DOHH2 (cell line): ENCODE data around the gene PSME2.
"Not testable (repeated sequence)": the region's sequence is repeated elsewhere in the genome, so short reads cannot be mapped to it uniquely, and the experiment has no call there.

Experiments
- H3F3A ChIP-seq: fragments of 200-600 bp; sonication (generic), shearing (Covaris generic); 2 replicates; pipeline ENCODE4 v1.6.0; 2016; ENCODE audit warnings: antibody characterized with exemption, mild to moderate bottlenecking; ENCODE audit not compliant: control insufficient read depth, insufficient read depth
- H3K27ac ChIP-seq: fragments of 200-600 bp; sonication (generic); 2 replicates; pipeline ENCODE4 v1.5.1; 2014; ENCODE audit warnings: low read depth, mild to moderate bottlenecking, low read length, moderate library complexity
- H3K27me3 ChIP-seq: fragments of 200-600 bp; sonication (generic); 2 replicates; pipeline ENCODE4 v1.6.1; 2014; ENCODE audit warnings: mild to moderate bottlenecking, low read length, mixed read lengths; ENCODE audit not compliant: control insufficient read depth
- H3K36me3 ChIP-seq: fragments of 200-600 bp; sonication (generic); 2 replicates; pipeline ENCODE4 v1.6.1; 2014; ENCODE audit warnings: mild to moderate bottlenecking, low read length, moderate library complexity, mixed read lengths; ENCODE audit not compliant: control insufficient read depth
- H3K4me1 ChIP-seq: fragments of 200-600 bp; sonication (generic); 2 replicates; pipeline ENCODE4 v1.6.1; 2014; ENCODE audit warnings: mild to moderate bottlenecking, low read length, mixed read lengths; ENCODE audit not compliant: control insufficient read depth
- H3K4me2 ChIP-seq: fragments of 200-600 bp; sonication (generic); 2 replicates; pipeline ENCODE4 v1.6.0; 2014; ENCODE audit warnings: mild to moderate bottlenecking, low read length, moderate library complexity
- H3K4me3 ChIP-seq: fragments of 200-600 bp; sonication (generic); 2 replicates; pipeline ENCODE4 v1.5.1; 2014; ENCODE audit warnings: mild to moderate bottlenecking, low read length, mixed read lengths
- H3K79me2 ChIP-seq: fragments of 200-600 bp; sonication (generic); 2 replicates; pipeline ENCODE4 v1.6.1; 2014; ENCODE audit warnings: mild to moderate bottlenecking, low read length, mixed read lengths; ENCODE audit not compliant: control insufficient read depth
- H3K9me2 ChIP-seq: fragments of 200-600 bp; sonication (generic); replicated peaks from 2 replicates; pipeline ENCODE4 v1.6.1; 2014; ENCODE audit warnings: mild to moderate bottlenecking, low read length, mixed read lengths; ENCODE audit not compliant: control insufficient read depth
- H3K9me3 ChIP-seq: fragments of 200-600 bp; sonication (generic); 2 replicates; pipeline ENCODE4 v1.6.1; 2014; ENCODE audit warnings: antibody characterized with exemption, low read length, mixed read lengths; ENCODE audit not compliant: control insufficient read depth, insufficient read depth
- H4K20me1 ChIP-seq: fragments of 200-600 bp; sonication (generic); 2 replicates; pipeline ENCODE4 v1.6.0; 2014; ENCODE audit warnings: low read depth, mild to moderate bottlenecking, antibody characterized with exemption, low read length, moderate library complexity; ENCODE audit not compliant: control insufficient read depth, insufficient read depth
- CTCF ChIP-seq: fragments of 200-600 bp; sonication (generic); IDR thresholded peaks from one replicate; pipeline ENCODE4 v1.5.1; 2014; ENCODE audit warnings: antibody characterized with exemption, mild to moderate bottlenecking, low read depth, low read length; ENCODE audit not compliant: poor library complexity, severe bottlenecking
- EZH2phosphoT487 ChIP-seq: fragments of 200-600 bp; sonication (generic); IDR thresholded peaks from 2 replicates; pipeline ENCODE4 v1.6.1; 2017; ENCODE audit warnings: borderline replicate concordance, mild to moderate bottlenecking, antibody characterized with exemption, low read length, moderate library complexity, mixed read lengths

Gene PSME2

DNA sequence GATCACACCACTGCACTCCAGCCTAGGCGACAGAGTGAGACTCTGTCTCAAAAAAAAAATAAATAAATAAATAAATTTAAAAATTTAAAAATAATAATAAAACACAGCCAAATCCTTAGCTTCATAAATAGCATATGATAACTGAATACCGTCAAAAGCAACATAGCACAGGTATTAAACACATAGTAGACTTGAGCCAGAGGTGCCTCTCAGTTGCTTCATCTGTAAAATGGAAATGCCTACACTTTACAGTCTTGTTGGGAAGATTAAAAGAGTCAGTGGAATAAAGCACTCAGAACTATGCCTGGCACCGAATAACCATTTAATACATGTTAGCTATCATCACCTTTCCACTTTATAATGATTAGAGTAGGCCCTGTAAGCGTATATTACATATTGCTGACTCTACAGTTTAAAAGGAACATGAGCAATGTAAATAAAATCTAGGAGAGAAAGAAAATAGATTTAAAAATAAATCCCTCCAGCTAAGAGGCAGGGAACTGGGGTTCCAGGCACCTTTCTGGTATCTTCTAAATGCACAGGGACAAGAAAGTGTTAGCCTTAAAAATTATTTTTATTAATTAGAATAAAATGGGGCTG lies 39.6 kb downstream of the PSME2 start:
- TF ChIP-seq CTCF (no peak), EZH2phosphoT487 (no peak)
- H3K36me3 ChIP-seq, result peaks cover 13% of the 10 kb centered on the region; the same call in 1 of the 2 replicates
- peaks cover 11% of the 10 kb centered on the region for H3F3A ChIP-seq
- H3K4me3 ChIP-seq, result no peak overlapping the region
- H3K27me3 ChIP-seq, result no peaks in the 10 kb centered on the region
- H3K4me2 ChIP-seq, result no peak overlapping the region
- no peaks in the 10 kb centered on the region for H3K79me2 ChIP-seq
- no peak overlapping the region for H3K27ac ChIP-seq
- no peaks in the 10 kb centered on the region for H3K9me3 ChIP-seq
- H3K4me1 ChIP-seq, result peaks cover 15% of the 10 kb centered on the region
- no peaks in the 10 kb centered on the region for H4K20me1 ChIP-seq
- no peaks in the 10 kb centered on the region for H3K9me2 ChIP-seq

DNA sequence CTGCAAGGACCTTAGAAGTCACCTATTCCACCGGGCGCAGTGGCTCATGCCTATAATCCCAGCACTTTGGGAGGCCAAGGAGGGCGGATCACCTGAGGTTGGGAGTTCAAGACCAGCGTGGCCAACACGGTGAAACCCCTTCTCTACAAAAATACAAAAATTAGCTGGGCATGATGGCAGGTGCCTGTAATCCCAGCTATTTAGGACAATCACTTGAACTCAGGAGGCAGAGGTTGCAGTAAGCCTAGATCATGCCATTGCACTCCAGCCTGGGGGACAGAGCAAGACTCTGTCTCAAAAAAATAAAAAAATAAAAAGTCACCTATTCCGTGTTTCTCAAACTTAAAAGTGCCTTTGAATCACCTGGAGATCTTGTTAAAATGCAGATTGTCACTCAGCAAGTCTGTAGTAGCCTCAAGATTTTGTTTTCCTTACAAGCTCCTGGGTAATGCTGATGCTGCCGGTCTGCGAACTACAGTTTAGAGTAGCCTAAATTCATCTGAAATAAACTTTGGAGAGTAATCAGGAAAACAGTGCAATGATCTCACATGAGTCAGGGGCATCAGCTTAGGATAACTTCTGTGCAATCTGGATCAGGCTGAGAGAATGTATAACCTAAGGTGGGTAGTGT lies 40.7 kb downstream of the PSME2 start:
- not testable (repeated sequence) for H3K27ac ChIP-seq, H4K20me1 ChIP-seq, H3K27me3 ChIP-seq, H3K9me3 ChIP-seq, H3F3A ChIP-seq, H3K79me2 ChIP-seq, H3K9me2 ChIP-seq, H3K4me2 ChIP-seq, H3K4me3 ChIP-seq
- peaks cover 13% of the 10 kb centered on the region for H3K4me1 ChIP-seq
- H3K36me3 ChIP-seq, result peaks cover 19% of the 10 kb centered on the region; the same call in 1 of the 2 replicates

DNA sequence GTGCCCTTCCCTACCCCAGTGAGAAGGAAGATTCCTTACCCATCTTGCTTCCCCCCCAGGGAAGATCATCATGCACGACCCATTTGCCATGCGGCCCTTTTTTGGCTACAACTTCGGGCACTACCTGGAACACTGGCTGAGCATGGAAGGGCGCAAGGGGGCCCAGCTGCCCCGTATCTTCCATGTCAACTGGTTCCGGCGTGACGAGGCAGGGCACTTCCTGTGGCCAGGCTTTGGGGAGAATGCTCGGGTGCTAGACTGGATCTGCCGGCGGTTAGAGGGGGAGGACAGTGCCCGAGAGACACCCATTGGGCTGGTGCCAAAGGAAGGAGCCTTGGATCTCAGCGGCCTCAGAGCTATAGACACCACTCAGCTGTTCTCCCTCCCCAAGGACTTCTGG lies 43.0 kb downstream of the PSME2 start:
- Histone ChIP-seq H3K4me2 (no peak overlapping the region), H3K27ac (no peak overlapping the region), H3K4me1 (peaks cover 2% of the 10 kb centered on the region), H3K27me3 (no peaks in the 10 kb centered on the region), H3K4me3 (no peak overlapping the region), H3K36me3 (peaks cover 37% of the 10 kb centered on the region), H3K9me3 (no peaks in the 10 kb centered on the region), H3F3A (no peaks in the 10 kb centered on the region; the same call in 1 of the 2 replicates), H3K9me2 (no peaks in the 10 kb centered on the region), H3K79me2 (no peaks in the 10 kb centered on the region), H4K20me1 (no peaks in the 10 kb centered on the region)
- no peak for TF ChIP-seq CTCF
- TF ChIP-seq EZH2phosphoT487, result no peak

DNA sequence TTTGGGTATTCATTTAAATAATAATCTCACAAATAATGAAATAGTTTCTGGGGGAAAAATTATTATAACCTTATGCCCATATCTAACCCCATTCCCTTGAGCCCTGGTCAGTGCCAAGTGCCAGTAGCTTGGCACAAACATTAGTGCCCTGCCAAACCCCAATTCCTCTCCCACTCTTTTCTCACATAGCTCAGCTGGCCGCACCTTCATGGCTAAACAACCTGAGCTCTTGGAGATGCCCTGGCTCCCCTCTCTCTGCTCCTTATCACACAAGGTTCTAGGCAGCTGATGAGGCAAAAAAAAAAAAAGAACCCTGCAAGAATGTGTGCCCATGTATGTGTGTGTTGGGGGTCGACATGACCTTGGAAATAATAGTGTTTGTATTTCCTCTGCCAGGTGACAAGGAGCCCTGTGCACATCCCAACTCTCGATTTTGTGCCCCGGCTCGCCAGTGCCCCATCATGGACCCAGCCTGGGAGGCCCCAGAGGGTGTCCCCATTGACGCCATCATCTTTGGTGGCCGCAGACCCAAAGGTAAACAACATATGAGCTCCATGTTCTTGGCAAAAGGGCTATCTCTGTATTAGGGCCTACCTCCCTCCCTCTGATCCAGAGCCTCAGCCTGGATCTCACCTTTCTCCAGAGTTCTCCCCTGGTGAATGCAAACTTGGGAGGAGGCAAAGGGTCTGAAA lies 43.9 kb downstream of the PSME2 start:
- no peaks in the 10 kb centered on the region for H4K20me1 ChIP-seq
- no peak overlapping the region for H3K27ac ChIP-seq
- no peak overlapping the region for H3K4me3 ChIP-seq
- no peaks in the 10 kb centered on the region for H3K79me2 ChIP-seq
- TF ChIP-seq CTCF, result no peak
- no peak for TF ChIP-seq EZH2phosphoT487
- no peaks in the 10 kb centered on the region for H3K4me1 ChIP-seq
- H3K9me2 ChIP-seq, result no peaks in the 10 kb centered on the region
- no peaks in the 10 kb centered on the region for H3K27me3 ChIP-seq
- H3K4me2 ChIP-seq, result no peak overlapping the region
- peaks cover 43% of the 10 kb centered on the region for H3K36me3 ChIP-seq
- no peaks in the 10 kb centered on the region for H3K9me3 ChIP-seq
- no peaks in the 10 kb centered on the region; the same call in 1 of the 2 replicates for H3F3A ChIP-seq
